ENCODE measurements around the gene RND3. TPM values are rescaled to one million over a fixed set of nuclear protein-coding genes. Genes with fewer than 3 reads are reported as not detected.

The RND3 gene
- polyA plus RNA-seq, 3 donors, result not detected

- H2AFZ ChIP-seq (ENCODE audit: insufficient read depth, low read depth, low read length, poor library complexity, severe bottlenecking), result no peak overlapping the region
- H3K79me2 ChIP-seq (ENCODE audit: insufficient read depth, low read length), result no peaks in the 10 kb centered on the region
- intact Hi-C loops (cut with micrococcal nuclease), result no loop called here
- no peaks in the 10 kb centered on the region for H3K36me3 ChIP-seq (replicated peaks in 1 of 2; ENCODE audit: control insufficient read depth in 1 of 2, insufficient read depth in 2 of 2, low read length in 2 of 2)
- H3K4me2 ChIP-seq (replicated peaks; ENCODE audit: extremely low read depth, low read length, poor library complexity, severe bottlenecking), result no peak overlapping the region
- no peaks in the 10 kb centered on the region for H4K20me1 ChIP-seq (ENCODE audit: insufficient read depth, low read length)
- DNase-seq, result no peak
- H3K9me3 Mint-ChIP-seq, result peaks cover 0 to 3% (median 1%) of the 10 kb centered on the region in 7 donors
- H3K4me3 ChIP-seq (replicated peaks in 1 of 3; ENCODE audit: low read depth in 2 of 3, low read length in 3 of 3), result no peak overlapping the region
- H3K4me3 Mint-ChIP-seq, result no peak overlapping the region
- H3K4me1 ChIP-seq (ENCODE audit: control insufficient read depth in 1 of 2, insufficient read depth in 2 of 2, low read length in 2 of 2), result no peaks in the 10 kb centered on the region
- TF ChIP-seq CTCF (IDR thresholded peaks at IDR 0.05), result no peak
- peaks cover 5 to 7% (median 6%) of the 10 kb centered on the region in 3 donors for H3K27me3 Mint-ChIP-seq (ENCODE audit: low read depth in 3 of 3)
- 69% methylated on average over 9 of the region's 22 CpGs for WGBS (ENCODE audit: insufficient coverage)
- H3K27me3 ChIP-seq (ENCODE audit: control insufficient read depth in 2 of 2, insufficient read depth in 2 of 2, low read length in 2 of 2), result no peaks in the 10 kb centered on the region
- no peak overlapping the region for H3K27ac ChIP-seq (ENCODE audit: low read depth in 1 of 2, low read length in 2 of 2)
- no peak overlapping the region for H3K9ac ChIP-seq (ENCODE audit: insufficient read depth, low read length, poor library complexity, severe bottlenecking)
- no peaks in the 10 kb centered on the region for H3K4me1 Mint-ChIP-seq
- no peak overlapping the region for H3K27ac Mint-ChIP-seq
- H3K9me3 ChIP-seq (replicated peaks in 1 of 2; ENCODE audit: control insufficient read depth in 1 of 2, insufficient read depth in 1 of 2, low read length in 2 of 2), result peaks cover 0 to 4% of the 10 kb centered on the region in 2 donors
- no peaks in the 10 kb centered on the region for H3K36me3 Mint-ChIP-seq
These were observed 62.1 kb downstream of the RND3 start for GRCh38 chr2:150425121-150425955.

GRCh38 chr2:150424406-150424805, 63.1 kb downstream of the RND3 start:
- no peaks in the 10 kb centered on the region for H3K4me1 ChIP-seq (ENCODE audit: control insufficient read depth in 1 of 2, insufficient read depth in 2 of 2, low read length in 2 of 2)
- H3K4me1 Mint-ChIP-seq, result no peaks in the 10 kb centered on the region
- no peak overlapping the region for H3K27ac ChIP-seq (ENCODE audit: low read depth in 1 of 2, low read length in 2 of 2)
- H3K4me3 Mint-ChIP-seq, result no peak overlapping the region
- H3K4me3 ChIP-seq (replicated peaks in 1 of 3; ENCODE audit: low read depth in 2 of 3, low read length in 3 of 3), result no peak overlapping the region
- no peak overlapping the region for H2AFZ ChIP-seq (ENCODE audit: insufficient read depth, low read depth, low read length, poor library complexity, severe bottlenecking)
- H3K9me3 ChIP-seq (replicated peaks in 1 of 2; ENCODE audit: control insufficient read depth in 1 of 2, insufficient read depth in 1 of 2, low read length in 2 of 2), result peaks cover 0 to 4% of the 10 kb centered on the region in 2 donors
- no peak for DNase-seq
- no peaks in the 10 kb centered on the region for H3K36me3 Mint-ChIP-seq
- no peaks in the 10 kb centered on the region for H3K27me3 ChIP-seq (ENCODE audit: control insufficient read depth in 2 of 2, insufficient read depth in 2 of 2, low read length in 2 of 2)
- H3K79me2 ChIP-seq (ENCODE audit: insufficient read depth, low read length), result no peaks in the 10 kb centered on the region
- WGBS (ENCODE audit: insufficient coverage), result 91% methylated on average over 5 of the region's 6 CpGs
- H3K36me3 ChIP-seq (replicated peaks in 1 of 2; ENCODE audit: control insufficient read depth in 1 of 2, insufficient read depth in 2 of 2, low read length in 2 of 2), result no peaks in the 10 kb centered on the region
- no peak overlapping the region for H3K9ac ChIP-seq (ENCODE audit: insufficient read depth, low read length, poor library complexity, severe bottlenecking)
- H3K27ac Mint-ChIP-seq, result no peak overlapping the region
- intact Hi-C loops (cut with micrococcal nuclease), result no loop called here
- H3K9me3 Mint-ChIP-seq, result peaks cover 0 to 3% (median 1%) of the 10 kb centered on the region in 7 donors
- no peaks in the 10 kb centered on the region for H4K20me1 ChIP-seq (ENCODE audit: insufficient read depth, low read length)
- peaks cover 5 to 6% (median 5%) of the 10 kb centered on the region in 3 donors for H3K27me3 Mint-ChIP-seq (ENCODE audit: low read depth in 3 of 3)
- TF ChIP-seq CTCF (IDR thresholded peaks at IDR 0.05), result no peak
- no peak overlapping the region for H3K4me2 ChIP-seq (replicated peaks; ENCODE audit: extremely low read depth, low read length, poor library complexity, severe bottlenecking)
